SJCRH30 (cell line): ENCODE measurements around the gene KCNIP4. TPM values are rescaled to one million over a fixed set of nuclear protein-coding genes. Genes with fewer than 3 reads are reported as not detected.
"Not testable (repeated sequence)": the region's sequence is repeated elsewhere in the genome, so short reads cannot be mapped to it uniquely, and the experiment has no call there.

Source experiments
- DNase-seq, 2 experiments: peaks; one replicate each; pipeline ENCODE4 v3.0.0-alpha.2; 2015 to 2020
- H3K27ac ChIP-seq: fragments of 250-450 bp; sonication (Bioruptor Pico); 2 replicates; pipeline ENCODE4 v1.5.1; 2020; ENCODE audit warnings: mild to moderate bottlenecking, moderate library complexity
- H3K27me3 ChIP-seq: fragments of 250-450 bp; sonication (Bioruptor Pico); 2 replicates; pipeline ENCODE4 v1.5.1; 2020; ENCODE audit warnings: mild to moderate bottlenecking, moderate library complexity
- H3K36me3 ChIP-seq: fragments of 250-450 bp; sonication (Bioruptor Pico); 2 replicates; pipeline ENCODE4 v1.5.1; 2020; ENCODE audit warnings: mild to moderate bottlenecking, moderate library complexity
- H3K4me1 ChIP-seq: fragments of 250-450 bp; sonication (Bioruptor Pico); 2 replicates; pipeline ENCODE4 v1.5.1; 2020; ENCODE audit warnings: mild to moderate bottlenecking, moderate library complexity
- H3K4me3 ChIP-seq: fragments of 250-450 bp; sonication (Bioruptor Pico); 2 replicates; pipeline ENCODE4 v1.5.1; 2020; ENCODE audit warnings: mild to moderate bottlenecking, moderate library complexity
- H3K9me3 ChIP-seq: fragments of 250-450 bp; sonication (Bioruptor Pico); replicated peaks from 2 replicates; pipeline ENCODE4 v1.5.1; 2020; ENCODE audit warnings: mild to moderate bottlenecking, moderate library complexity
- total RNA-seq: library from RNA; depleted of rRNA; stranded (reverse); fragments of >200 nt; shearing (Covaris generic); gene quantifications from 2 replicates; pipeline ENCODE4 v1.2.3, GENCODE V29; 2014

The KCNIP4 gene
- total RNA-seq, 1 experiment from 2014 or later, result 0.67 TPM

GRCh38 chr4:21384609-21385008 is 564.0 kb downstream of the KCNIP4 start:
- Histone ChIP-seq H3K27me3 (no peaks in the 10 kb centered on the region), H3K9me3 (no peaks in the 10 kb centered on the region), H3K27ac (no peak overlapping the region), H3K36me3 (no peaks in the 10 kb centered on the region), H3K4me3 (no peak overlapping the region), H3K4me1 (no peaks in the 10 kb centered on the region)
- no peak for DNase-seq

GRCh38 chr4:21380861-21381260 is 567.7 kb downstream of the KCNIP4 start:
- H3K36me3 ChIP-seq, result no peaks in the 10 kb centered on the region
- H3K9me3 ChIP-seq, result no peaks in the 10 kb centered on the region
- no peaks in the 10 kb centered on the region for H3K27me3 ChIP-seq
- H3K4me3 ChIP-seq, result no peak overlapping the region
- H3K27ac ChIP-seq, result no peak overlapping the region
- H3K4me1 ChIP-seq, result no peaks in the 10 kb centered on the region
- DNase-seq, result no peak

GRCh38 chr4:21377046-21377445 is 571.5 kb downstream of the KCNIP4 start:
- no peaks in the 10 kb centered on the region for H3K27me3 ChIP-seq
- no peaks in the 10 kb centered on the region for H3K4me1 ChIP-seq
- H3K36me3 ChIP-seq, result no peaks in the 10 kb centered on the region
- no peak overlapping the region for H3K4me3 ChIP-seq
- no peak for DNase-seq
- no peak overlapping the region for H3K27ac ChIP-seq
- no peaks in the 10 kb centered on the region for H3K9me3 ChIP-seq

GRCh38 chr4:21376176-21376575 is 572.4 kb downstream of the KCNIP4 start:
- H3K4me1 ChIP-seq, result no peaks in the 10 kb centered on the region
- H3K27me3 ChIP-seq, result no peaks in the 10 kb centered on the region
- H3K4me3 ChIP-seq, result no peak overlapping the region
- no peaks in the 10 kb centered on the region for H3K9me3 ChIP-seq
- no peaks in the 10 kb centered on the region for H3K36me3 ChIP-seq
- no peak for DNase-seq
- no peak overlapping the region for H3K27ac ChIP-seq

- Histone ChIP-seq H3K4me1 (no peaks in the 10 kb centered on the region), H3K27ac (no peak overlapping the region), H3K9me3 (no peaks in the 10 kb centered on the region), H3K4me3 (no peak overlapping the region), H3K27me3 (no peaks in the 10 kb centered on the region), H3K36me3 (no peaks in the 10 kb centered on the region)
- no peak for DNase-seq
Measured at GRCh38 chr4:21374641-21375368, 573.8 kb downstream of the KCNIP4 start.

GRCh38 chr4:21367567-21367966 is 581.0 kb downstream of the KCNIP4 start:
- Histone ChIP-seq H3K4me1 (no peaks in the 10 kb centered on the region), H3K4me3 (no peak overlapping the region), H3K36me3 (no peaks in the 10 kb centered on the region), H3K27ac (no peak overlapping the region), H3K27me3 (no peaks in the 10 kb centered on the region), H3K9me3 (no peaks in the 10 kb centered on the region)
- no peak for DNase-seq

- no peaks in the 10 kb centered on the region for H3K27me3 ChIP-seq
- H3K4me1 ChIP-seq, result no peaks in the 10 kb centered on the region
- no peaks in the 10 kb centered on the region for H3K9me3 ChIP-seq
- no peak overlapping the region for H3K4me3 ChIP-seq
- DNase-seq, result no peak
- no peak overlapping the region for H3K27ac ChIP-seq
- H3K36me3 ChIP-seq, result no peaks in the 10 kb centered on the region
Measured at GRCh38 chr4:21366840-21367239, 581.7 kb downstream of the KCNIP4 start.

- H3K27me3 ChIP-seq, result no peaks in the 10 kb centered on the region
- no peak overlapping the region for H3K4me3 ChIP-seq
- H3K4me1 ChIP-seq, result no peaks in the 10 kb centered on the region
- no peak for DNase-seq
- H3K9me3 ChIP-seq, result no peaks in the 10 kb centered on the region
- no peaks in the 10 kb centered on the region for H3K36me3 ChIP-seq
- no peak overlapping the region for H3K27ac ChIP-seq
Measured at GRCh38 chr4:21366312-21366711, 582.3 kb downstream of the KCNIP4 start.

GRCh38 chr4:21363701-21364100 is 584.9 kb downstream of the KCNIP4 start:
- Histone ChIP-seq H3K4me1 (no peaks in the 10 kb centered on the region), H3K27ac (no peak overlapping the region), H3K9me3 (no peaks in the 10 kb centered on the region), H3K4me3 (no peak overlapping the region), H3K27me3 (no peaks in the 10 kb centered on the region), H3K36me3 (no peaks in the 10 kb centered on the region)
- DNase-seq, result no peak

GRCh38 chr4:21352354-21352753 is 596.2 kb downstream of the KCNIP4 start:
- not testable (repeated sequence) for H3K4me1 ChIP-seq, H3K27me3 ChIP-seq, H3K4me3 ChIP-seq, H3K27ac ChIP-seq, DNase-seq, H3K36me3 ChIP-seq, H3K9me3 ChIP-seq

- Histone ChIP-seq H3K36me3 (no peaks in the 10 kb centered on the region), H3K9me3 (no peaks in the 10 kb centered on the region), H3K27ac (no peak overlapping the region), H3K4me1 (no peaks in the 10 kb centered on the region), H3K27me3 (no peaks in the 10 kb centered on the region), H3K4me3 (no peak overlapping the region)
- DNase-seq, result no peak
Measured at GRCh38 chr4:21347142-21347541, 601.4 kb downstream of the KCNIP4 start.

- DNase-seq, result no peak
- no peak overlapping the region for H3K4me3 ChIP-seq
- no peaks in the 10 kb centered on the region for H3K36me3 ChIP-seq
- no peak overlapping the region for H3K27ac ChIP-seq
- H3K9me3 ChIP-seq, result no peaks in the 10 kb centered on the region
- H3K27me3 ChIP-seq, result no peaks in the 10 kb centered on the region
- H3K4me1 ChIP-seq, result no peaks in the 10 kb centered on the region
Measured at GRCh38 chr4:21327976-21328700, 620.4 kb downstream of the KCNIP4 start.

GRCh38 chr4:21320034-21320433 is 628.5 kb downstream of the KCNIP4 start:
- no peak for DNase-seq
- H3K9me3 ChIP-seq, result no peaks in the 10 kb centered on the region

GRCh38 chr4:21307709-21308108 is 640.9 kb downstream of the KCNIP4 start:
- H3K4me1 ChIP-seq, result no peaks in the 10 kb centered on the region
- no peak for DNase-seq
- no peaks in the 10 kb centered on the region for H3K36me3 ChIP-seq
- H3K27me3 ChIP-seq, result peaks cover 4% of the 10 kb centered on the region; the same call in 1 of the 2 replicates
- no peaks in the 10 kb centered on the region for H3K9me3 ChIP-seq
- H3K4me3 ChIP-seq, result no peak overlapping the region
- H3K27ac ChIP-seq, result no peak overlapping the region

More at GRCh38 chr4:21320034-21320433, 628.5 kb downstream of the KCNIP4 start:
- no peak overlapping the region for H3K4me3 ChIP-seq
- no peak overlapping the region for H3K27ac ChIP-seq
- H3K36me3 ChIP-seq, result no peaks in the 10 kb centered on the region
- no peaks in the 10 kb centered on the region for H3K4me1 ChIP-seq
- no peaks in the 10 kb centered on the region for H3K27me3 ChIP-seq

GRCh38 chr4:21304540-21304887 is 644.1 kb downstream of the KCNIP4 start:
- Histone ChIP-seq H3K27me3 (peaks cover 4% of the 10 kb centered on the region; the same call in 1 of the 2 replicates), H3K36me3 (no peaks in the 10 kb centered on the region), H3K4me3 (no peak overlapping the region), H3K9me3 (no peaks in the 10 kb centered on the region), H3K27ac (no peak overlapping the region), H3K4me1 (no peaks in the 10 kb centered on the region)
- DNase-seq, result no peak

- H3K4me1 ChIP-seq, result no peaks in the 10 kb centered on the region
- no peaks in the 10 kb centered on the region for H3K36me3 ChIP-seq
- H3K4me3 ChIP-seq, result no peak overlapping the region
- no peak overlapping the region for H3K27ac ChIP-seq
- H3K27me3 ChIP-seq, result peaks cover 4% of the 10 kb centered on the region; the same call in 1 of the 2 replicates
- H3K9me3 ChIP-seq, result no peaks in the 10 kb centered on the region
- DNase-seq, result no peak
Measured at GRCh38 chr4:21290562-21290961, 658.0 kb downstream of the KCNIP4 start.
